Naive thymus-derived CD4-positive, alpha-beta T cell (primary cell): Measurements from ENCODE around the gene GGN. TPM values are rescaled to one million over a fixed set of nuclear protein-coding genes. Genes with fewer than 3 reads are reported as not detected.
"Not testable (repeated sequence)": the region's sequence is repeated elsewhere in the genome, so short reads cannot be mapped to it uniquely, and the experiment has no call there.

ENCODE experiments used
- ATAC-seq: fragments of 150-1000 bp; cut with Tn5 transposase; 2 replicates; pipeline ENCODE4 v1.10.0; 2021; ENCODE audit warnings: mild to moderate bottlenecking, moderate library complexity
- CTCF ChIA-PET: fragments of 350-600 bp; sonication (Branson Sonifier 250); formaldehyde crosslinking; loops from one replicate; lab custom pipeline; 2021; ENCODE audit warnings: antibody characterized with exemption; lab: Charles Lee
- POLR2A ChIA-PET: fragments of 350-600 bp; sonication (Branson Sonifier 250); formaldehyde crosslinking; loops from one replicate; lab custom pipeline; 2021; ENCODE audit warnings: antibody characterized with exemption, inconsistent platforms; lab: Charles Lee
- DNase-seq, 9 donors: peaks; one replicate each; pipeline versions ENCODE4 v3.0.0 to v3.0.0-alpha.2; 2020 to 2022; ENCODE audit warnings: mixed read lengths in 1 of 9
- H3K27ac ChIP-seq: one replicate; pipeline ENCODE4 v1.7.0; 2013; ENCODE audit warnings: mild to moderate bottlenecking, low read depth, low read length, moderate library complexity
- H3K27me3 ChIP-seq, 2 donors: one replicate each; pipeline ENCODE4 v1.7.0; 2013; ENCODE audit warnings: low read length in 2 of 2, mild to moderate bottlenecking in 2 of 2, moderate library complexity in 2 of 2; ENCODE audit not compliant: control insufficient read depth in 2 of 2, insufficient read depth in 2 of 2
- H3K36me3 ChIP-seq, 3 experiments: 1 replicate in 2 of 3; 2 replicates in 1 of 3; pipeline ENCODE4 v1.7.0; 2013; ENCODE audit warnings: low read length in 3 of 3, mild to moderate bottlenecking in 3 of 3, moderate library complexity in 1 of 3; ENCODE audit not compliant: insufficient read depth in 3 of 3, control insufficient read depth in 2 of 3
- H3K4me1 ChIP-seq, 2 donors: one replicate each; pipeline ENCODE4 v1.7.0; 2013; ENCODE audit warnings: low read length in 2 of 2, mild to moderate bottlenecking in 2 of 2, moderate library complexity in 1 of 2; ENCODE audit not compliant: control insufficient read depth in 2 of 2, insufficient read depth in 2 of 2
- H3K4me3 ChIP-seq: 2 replicates; pipeline ENCODE4 v1.7.0; 2013; ENCODE audit warnings: mild to moderate bottlenecking, low read length
- H3K9me3 ChIP-seq, 3 experiments: 1 replicate in 2 of 3; 2 replicates in 1 of 3; pipeline ENCODE4 v1.7.0; 2013; ENCODE audit warnings: low read length in 3 of 3; ENCODE audit not compliant: control insufficient read depth in 2 of 3
- H3K27ac Mint-ChIP-seq, 9 donors: one replicate each; pipeline ENCODE4 v1.8.0; 2020 to 2022; ENCODE audit warnings: mixed read lengths in 9 of 9, mild to moderate bottlenecking in 8 of 9, moderate library complexity in 5 of 9, inconsistent platforms in 2 of 9
- H3K27me3 Mint-ChIP-seq, 5 donors: one replicate each; pipeline ENCODE4 v1.8.0; 2021 to 2022; ENCODE audit warnings: mixed read lengths in 5 of 5, mild to moderate bottlenecking in 1 of 5
- H3K36me3 Mint-ChIP-seq, 5 donors: one replicate each; pipeline ENCODE4 v1.8.0; 2020 to 2022; ENCODE audit warnings: mixed read lengths in 5 of 5, mild to moderate bottlenecking in 3 of 5, inconsistent platforms in 1 of 5
- H3K4me1 Mint-ChIP-seq, 7 donors: one replicate each; pipeline ENCODE4 v1.8.0; 2020 to 2022; ENCODE audit warnings: mixed read lengths in 7 of 7, mild to moderate bottlenecking in 3 of 7, inconsistent platforms in 1 of 7
- H3K4me3 Mint-ChIP-seq, 10 donors: one replicate each; pipeline ENCODE4 v1.8.0; 2020 to 2022; ENCODE audit warnings: mild to moderate bottlenecking in 10 of 10, mixed read lengths in 10 of 10, moderate library complexity in 6 of 10, inconsistent platforms in 2 of 10
- H3K9me3 Mint-ChIP-seq, 11 donors: one replicate each; pipeline ENCODE4 v1.8.0; 2020 to 2022; ENCODE audit warnings: mixed read lengths in 11 of 11, mild to moderate bottlenecking in 4 of 11, inconsistent platforms in 1 of 11, moderate library complexity in 1 of 11
- intact Hi-C, 2 donors: fragments of 100-400 bp; cut with micrococcal nuclease; formaldehyde crosslinking; loops; one replicate each; pipeline ENCODE4 v1.15.1; 2023
- polyA plus RNA-seq, 2 donors: library from polyadenylated mRNA; unstranded; fragments of 300-500 nt; fragmentation: Illumina TruSeq; gene quantifications; one replicate each; pipeline ENCODE4 v1.2.3, GENCODE V29; 2021
- total RNA-seq, 6 experiments: library from RNA in 5 of 6; stranded (reverse) in 5 of 6; gene quantifications; 1 replicate in 5 of 6; 2 replicates in 1 of 6; pipeline ENCODE4 v1.2.3 and lab custom pipeline; 2021 to 2026

GGN gene
- total and polyA plus RNA-seq, 7 experiments from 2014 or later, result 0.29 to 0.60 (median 0.39) TPM; not detected in 4

- no peak for ATAC-seq
- CTCF ChIA-PET, result no interaction called here
- H3K9me3 ChIP-seq, result no peaks in the 10 kb centered on the region
- Mint-ChIP-seq H3K36me3 (no peaks in the 10 kb centered on the region), H3K27ac (peak overlapping the region in 1 of 9 donors; percentile 69), H3K9me3 (no peaks in the 10 kb centered on the region), H3K4me3 (no peak overlapping the region), H3K4me1 (peaks cover 16 to 35% (median 25%) of the 10 kb centered on the region in 7 donors), H3K27me3 (peaks cover 9 to 23% (median 13%) of the 10 kb centered on the region in 5 donors)
- DNase-seq, result no peak
- H3K4me3 ChIP-seq, result no peak overlapping the region
- H3K36me3 ChIP-seq, result no peaks in the 10 kb centered on the region
- no peak overlapping the region for H3K27ac ChIP-seq
- H3K4me1 ChIP-seq, result no peaks in the 10 kb centered on the region
- intact Hi-C loops, result no loop called here
- peaks cover 0 to 4% of the 10 kb centered on the region in 2 donors for H3K27me3 ChIP-seq
- POLR2A ChIA-PET, result no interaction called here
These were observed 42.0 kb upstream of the GGN start for GRCh38 chr19:38429811-38430156.

DNA sequence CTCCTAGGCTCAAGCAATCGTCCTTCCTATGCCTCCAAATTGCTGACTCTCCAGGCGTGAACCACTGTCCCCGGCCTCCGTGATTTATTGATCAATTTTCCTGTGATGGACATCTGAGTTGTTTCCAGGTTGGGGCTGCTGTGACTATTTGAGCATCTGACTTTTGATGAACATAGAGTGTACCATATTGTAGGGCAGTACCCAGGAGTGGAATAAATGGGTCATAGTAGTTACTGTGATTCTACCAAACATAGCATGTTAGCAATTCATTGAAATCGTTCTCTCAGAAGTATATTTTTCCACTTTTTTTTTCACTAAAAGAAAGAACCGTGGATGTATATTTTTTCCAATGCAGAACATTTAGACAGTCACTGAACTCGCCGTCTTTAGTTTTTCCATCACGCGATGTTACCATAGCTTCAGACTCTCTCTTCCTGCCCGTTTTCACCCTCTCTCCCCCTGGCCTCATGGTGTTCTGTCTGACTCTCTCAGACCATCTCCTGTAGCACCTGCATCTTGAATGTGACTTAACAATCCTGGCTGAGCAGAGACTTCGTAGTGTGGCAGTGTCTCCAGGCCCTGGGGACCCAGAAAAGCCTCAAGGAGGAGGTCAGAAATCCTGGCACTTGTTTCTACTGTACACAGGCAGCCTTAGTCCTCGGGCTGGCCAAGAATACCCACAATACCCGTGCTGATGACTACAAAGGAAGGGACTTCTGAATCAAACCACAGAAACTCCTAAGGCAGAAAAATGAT, 41.4 kb upstream of the GGN start:
- Histone ChIP-seq H3K4me1 (no peaks in the 10 kb centered on the region), H3K9me3 (no peaks in the 10 kb centered on the region), H3K36me3 (no peaks in the 10 kb centered on the region), H3K4me3 (no peak overlapping the region), H3K27ac (no peak overlapping the region), H3K27me3 (peaks cover 0 to 1% of the 10 kb centered on the region in 2 donors)
- DNase-seq (peak in 1 of 9 donors; percentile 40), ATAC-seq (no peak)
- Mint-ChIP-seq H3K4me1 (peaks cover 13 to 33% (median 22%) of the 10 kb centered on the region in 7 donors), H3K4me3 (no peak overlapping the region), H3K27ac (peak overlapping the region in 4 of 9 donors; percentile 8 to 81 (median 28)), H3K36me3 (no peaks in the 10 kb centered on the region), H3K27me3 (peaks cover 7 to 20% (median 11%) of the 10 kb centered on the region in 5 donors), H3K9me3 (no peaks in the 10 kb centered on the region)
- ChIA-PET POLR2A (interaction anchor here (0.6 kb wide), 1 partner anchor 7 kb away, joined by 4 read pairs; no protein-coding TSS in a partner anchor), CTCF (no interaction called here)
- intact Hi-C loops, result no loop called here

DNA sequence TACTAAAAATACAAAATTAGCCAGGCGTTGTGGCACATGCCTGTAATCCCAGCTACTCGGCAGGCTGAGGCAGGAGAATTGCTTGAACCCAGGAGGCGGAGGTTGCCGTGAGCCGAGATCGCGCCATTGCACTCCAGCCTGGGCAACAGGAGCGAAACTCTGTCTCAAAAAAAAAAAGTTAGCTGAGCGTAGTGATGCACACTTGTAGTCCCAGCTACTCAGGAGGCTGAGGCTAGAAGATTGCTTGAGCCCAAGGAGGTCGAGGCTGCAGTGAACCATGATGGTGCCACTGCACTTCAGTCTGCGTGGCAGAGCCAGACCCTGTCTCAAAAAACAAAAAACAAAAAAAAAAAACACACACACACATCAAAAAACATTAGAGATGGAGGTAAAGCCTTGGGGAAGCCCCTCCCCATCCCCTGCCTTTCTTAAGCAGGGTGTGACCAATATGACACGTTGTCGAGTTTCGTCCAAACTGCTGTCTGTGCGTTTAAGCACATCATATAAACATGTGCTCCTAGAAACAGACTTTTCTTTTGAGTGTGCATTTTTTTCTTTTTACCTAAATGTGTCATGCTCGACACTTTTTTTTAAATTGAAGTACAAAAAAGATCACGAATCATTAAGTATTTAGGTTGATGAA, 39.3 kb upstream of the GGN start:
- DNase-seq (peak in 1 of 9 donors; percentile 33), ATAC-seq (peak; percentile 38)
- H3K27me3 ChIP-seq, H3K36me3 ChIP-seq, H3K27ac ChIP-seq, H3K9me3 ChIP-seq, H3K4me3 ChIP-seq, intact Hi-C loops, POLR2A ChIA-PET, H3K36me3 Mint-ChIP-seq, H3K4me1 ChIP-seq, CTCF ChIA-PET, H3K9me3 Mint-ChIP-seq: not testable (repeated sequence)
- H3K27ac Mint-ChIP-seq, result peak overlapping the region in 1 of 9 donors; percentile 59
- H3K4me1 Mint-ChIP-seq, result peaks cover 6 to 24% (median 16%) of the 10 kb centered on the region in 7 donors
- peaks cover 0 to 12% (median 4%) of the 10 kb centered on the region in 5 donors for H3K27me3 Mint-ChIP-seq
- peak overlapping the region in 1 of 10 donors; percentile 12 for H3K4me3 Mint-ChIP-seq

DNA sequence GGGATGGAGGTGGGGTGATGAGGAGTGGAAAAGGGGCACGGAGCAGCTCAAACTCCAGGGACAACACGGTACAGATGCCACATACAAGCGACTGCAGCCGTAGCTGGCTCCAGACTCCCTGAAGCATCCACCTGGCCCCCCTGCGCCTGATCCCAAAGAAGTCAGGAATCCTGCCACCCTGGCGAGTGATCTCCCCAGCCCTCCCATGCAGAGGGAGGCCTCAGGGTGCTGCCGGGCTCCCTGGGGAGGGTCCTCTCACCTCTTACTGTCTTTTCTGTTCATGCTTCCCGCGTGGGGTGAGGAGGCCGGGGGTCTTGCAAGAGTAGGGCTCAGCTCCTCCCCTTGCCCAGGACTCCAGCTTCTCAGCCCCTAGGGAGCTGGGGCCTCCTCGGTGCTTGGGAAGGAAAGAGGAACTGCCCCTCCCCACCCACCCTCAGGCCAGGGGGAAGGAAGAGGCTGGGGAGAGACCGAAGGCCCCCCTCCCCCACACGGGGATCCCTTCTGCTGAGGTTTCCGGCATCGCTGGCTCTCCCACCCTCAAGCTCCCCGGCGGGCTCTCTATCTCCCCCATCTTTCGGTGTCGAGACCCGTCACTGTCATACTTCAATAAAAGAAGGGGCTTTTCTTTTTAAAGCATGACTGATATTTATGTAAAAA, 38.1 kb upstream of the GGN start, which contains the start of gene RASGRP4:
TSS of gene RASGRP4 (minus strand) at position 410 of the 657 bp plus-strand sequence. CDS start at position 282, 128 bp downstream.
- H3K36me3 Mint-ChIP-seq, result no peaks in the 10 kb centered on the region
- CTCF ChIA-PET, result no interaction called here

GRCh38 chr19:38425222-38425809, 37.5 kb upstream of the GGN start:
- Histone ChIP-seq H3K9me3 (no peaks in the 10 kb centered on the region), H3K4me3 (no peak overlapping the region), H3K27ac (no peak overlapping the region), H3K36me3 (no peaks in the 10 kb centered on the region), H3K27me3 (no peaks in the 10 kb centered on the region), H3K4me1 (no peaks in the 10 kb centered on the region)
- DNase-seq, result no peak
- intact Hi-C loops, result no loop called here
- Mint-ChIP-seq H3K27ac (peak overlapping the region in 1 of 9 donors; percentile 63), H3K36me3 (no peaks in the 10 kb centered on the region), H3K4me1 (peaks cover 6 to 24% (median 16%) of the 10 kb centered on the region in 7 donors), H3K4me3 (peak overlapping the region in 4 of 10 donors; percentile 29 to 59 (median 46)), H3K27me3 (peaks cover 0 to 12% (median 4%) of the 10 kb centered on the region in 5 donors), H3K9me3 (no peaks in the 10 kb centered on the region)
- ATAC-seq, result peak; percentile 15
- ChIA-PET CTCF (no interaction called here), POLR2A (no interaction called here)

More for the DNA sequence above, 38.1 kb upstream of the GGN start, which contains the start of gene RASGRP4:
- intact Hi-C loops, result no loop called here
- Histone ChIP-seq H3K4me3 (no peak within 1 kb of the TSS), H3K36me3 (no peaks in the 10 kb centered on the region), H3K27ac (no peak within 1 kb of the TSS), H3K27me3 (no peaks in the 10 kb centered on the region), H3K9me3 (no peaks in the 10 kb centered on the region), H3K4me1 (no peaks in the 10 kb centered on the region)
- peaks cover 0 to 12% (median 4%) of the 10 kb centered on the region in 5 donors for H3K27me3 Mint-ChIP-seq
- ATAC-seq, result peak; percentile 85
- peak within 1 kb of the TSS in 3 of 9 donors; percentile 10 to 79 (median 69) for H3K27ac Mint-ChIP-seq
- POLR2A ChIA-PET, result no interaction called here
- DNase-seq, result peak in 4 of 9 donors; percentile 9 to 42 (median 14)
- H3K4me1 Mint-ChIP-seq, result peaks cover 6 to 24% (median 16%) of the 10 kb centered on the region in 7 donors
- H3K9me3 Mint-ChIP-seq, result no peaks in the 10 kb centered on the region
- H3K4me3 Mint-ChIP-seq, result peak within 1 kb of the TSS in 9 of 10 donors; percentile 29 to 73 (median 61)

DNA sequence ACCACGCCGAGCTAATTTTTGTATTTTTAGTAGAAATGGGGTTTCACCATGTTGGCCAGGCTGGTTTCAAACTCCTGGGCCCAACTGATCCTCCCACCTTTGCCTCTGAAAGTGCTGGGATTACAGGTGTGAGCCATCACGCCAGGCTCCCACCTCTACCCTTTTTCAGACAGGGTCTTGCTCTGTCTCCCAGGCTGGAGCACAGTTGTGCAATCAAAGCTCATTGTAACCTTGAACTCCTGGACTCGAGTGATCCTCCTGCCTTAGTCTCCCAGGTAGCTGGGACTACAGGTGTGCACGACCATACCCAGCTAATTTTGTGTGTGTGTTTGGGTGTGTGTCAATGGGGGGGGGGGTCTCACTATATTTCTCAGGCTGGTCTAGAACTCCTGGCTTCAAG, 36.4 kb upstream of the GGN start:
- ATAC-seq, result no peak
- POLR2A ChIA-PET, result no interaction called here
- H3K27ac Mint-ChIP-seq, result no peak overlapping the region

More for the DNA sequence above, 36.4 kb upstream of the GGN start:
- no peaks in the 10 kb centered on the region for H3K36me3 Mint-ChIP-seq
- Histone ChIP-seq H3K4me1 (no peaks in the 10 kb centered on the region), H3K36me3 (no peaks in the 10 kb centered on the region), H3K4me3 (no peak overlapping the region), H3K27me3 (no peaks in the 10 kb centered on the region), H3K27ac (no peak overlapping the region), H3K9me3 (no peaks in the 10 kb centered on the region)
- no peaks in the 10 kb centered on the region for H3K9me3 Mint-ChIP-seq
- CTCF ChIA-PET, result no interaction called here
- H3K27me3 Mint-ChIP-seq, result peaks cover 0 to 12% (median 4%) of the 10 kb centered on the region in 5 donors
- H3K4me3 Mint-ChIP-seq, result no peak overlapping the region
- intact Hi-C loops, result no loop called here
- no peak for DNase-seq
- peaks cover 6 to 18% (median 13%) of the 10 kb centered on the region in 7 donors for H3K4me1 Mint-ChIP-seq
